Measurements from ENCODE around the gene TMEFF2. TPM values are rescaled to one million over a fixed set of nuclear protein-coding genes. Genes with fewer than 3 reads are reported as not detected.

Gene TMEFF2
- total and polyA plus RNA-seq, 8 donors = 0.18 to 1.0 (median 0.39) TPM; not detected in 2

DNA sequence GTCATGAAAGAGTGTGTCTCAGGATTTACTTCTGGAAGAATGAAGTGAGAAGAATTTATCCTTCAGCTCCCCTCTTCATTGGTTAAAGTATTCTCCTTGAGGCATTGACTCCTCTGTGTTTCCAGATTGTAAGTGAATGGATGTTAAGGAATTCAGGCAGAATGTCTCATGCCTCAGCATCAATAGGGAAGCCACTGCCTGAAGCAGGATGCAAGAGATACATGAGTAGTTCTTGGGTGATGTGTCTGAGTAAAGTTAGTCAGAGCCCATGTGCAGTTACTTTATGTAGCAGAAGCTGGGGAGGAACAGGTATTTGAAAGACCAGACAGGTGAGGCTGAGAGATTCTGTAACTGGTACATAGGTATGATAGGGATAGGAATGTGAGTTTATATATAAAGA is 34.0 kb upstream of the TMEFF2 start:
- no peaks in the 10 kb centered on the region for H3K9me3 ChIP-seq
- intact Hi-C loops (cut with DNase I) = no loop called here
- H3K4me1 ChIP-seq = no peaks in the 10 kb centered on the region
- TF ChIP-seq, protein P1, sequence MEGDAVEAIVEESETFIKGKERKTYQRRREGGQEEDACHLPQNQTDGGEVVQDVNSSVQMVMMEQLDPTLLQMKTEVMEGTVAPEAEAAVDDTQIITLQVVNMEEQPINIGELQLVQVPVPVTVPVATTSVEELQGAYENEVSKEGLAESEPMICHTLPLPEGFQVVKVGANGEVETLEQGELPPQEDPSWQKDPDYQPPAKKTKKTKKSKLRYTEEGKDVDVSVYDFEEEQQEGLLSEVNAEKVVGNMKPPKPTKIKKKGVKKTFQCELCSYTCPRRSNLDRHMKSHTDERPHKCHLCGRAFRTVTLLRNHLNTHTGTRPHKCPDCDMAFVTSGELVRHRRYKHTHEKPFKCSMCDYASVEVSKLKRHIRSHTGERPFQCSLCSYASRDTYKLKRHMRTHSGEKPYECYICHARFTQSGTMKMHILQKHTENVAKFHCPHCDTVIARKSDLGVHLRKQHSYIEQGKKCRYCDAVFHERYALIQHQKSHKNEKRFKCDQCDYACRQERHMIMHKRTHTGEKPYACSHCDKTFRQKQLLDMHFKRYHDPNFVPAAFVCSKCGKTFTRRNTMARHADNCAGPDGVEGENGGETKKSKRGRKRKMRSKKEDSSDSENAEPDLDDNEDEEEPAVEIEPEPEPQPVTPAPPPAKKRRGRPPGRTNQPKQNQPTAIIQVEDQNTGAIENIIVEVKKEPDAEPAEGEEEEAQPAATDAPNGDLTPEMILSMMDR (IDR thresholded peaks at IDR 0.05) = no peak
- no peaks in the 10 kb centered on the region for H3K27me3 ChIP-seq
- no peak for ATAC-seq
- no peaks in the 10 kb centered on the region for H3K36me3 ChIP-seq
- no peak for DNase-seq
- H3K4me3 ChIP-seq = no peak overlapping the region
- H3K27ac ChIP-seq = no peak overlapping the region

DNA sequence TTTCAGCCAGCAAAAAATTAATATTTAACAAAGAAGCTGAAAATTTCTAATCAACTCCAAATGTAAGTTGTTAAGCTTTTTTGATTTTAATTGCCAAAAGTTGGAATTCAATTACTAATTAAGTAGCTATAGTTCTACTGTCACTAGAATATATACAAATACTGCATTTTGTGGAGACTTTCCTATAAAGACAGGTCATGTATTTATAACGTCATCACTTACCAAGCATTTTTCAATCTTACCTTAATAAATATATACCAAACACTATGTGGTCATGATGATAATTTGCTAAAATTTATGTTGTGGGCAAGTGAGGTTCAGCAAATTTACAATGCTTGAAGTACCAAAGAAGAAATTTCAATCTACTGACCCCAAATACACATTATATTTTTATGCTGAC is 24.2 kb upstream of the TMEFF2 start:
- no peak for DNase-seq
- TF ChIP-seq, protein P1 (IDR thresholded peaks at IDR 0.05) = no peak
- H3K9me3 ChIP-seq = no peaks in the 10 kb centered on the region
- H3K27me3 ChIP-seq = no peaks in the 10 kb centered on the region
- no peaks in the 10 kb centered on the region for H3K36me3 ChIP-seq
- no peak for ATAC-seq
- no peak overlapping the region for H3K4me3 ChIP-seq
- H3K27ac ChIP-seq = no peak overlapping the region
- intact Hi-C loops (cut with DNase I) = no loop called here
- H3K4me1 ChIP-seq = no peaks in the 10 kb centered on the region

DNA sequence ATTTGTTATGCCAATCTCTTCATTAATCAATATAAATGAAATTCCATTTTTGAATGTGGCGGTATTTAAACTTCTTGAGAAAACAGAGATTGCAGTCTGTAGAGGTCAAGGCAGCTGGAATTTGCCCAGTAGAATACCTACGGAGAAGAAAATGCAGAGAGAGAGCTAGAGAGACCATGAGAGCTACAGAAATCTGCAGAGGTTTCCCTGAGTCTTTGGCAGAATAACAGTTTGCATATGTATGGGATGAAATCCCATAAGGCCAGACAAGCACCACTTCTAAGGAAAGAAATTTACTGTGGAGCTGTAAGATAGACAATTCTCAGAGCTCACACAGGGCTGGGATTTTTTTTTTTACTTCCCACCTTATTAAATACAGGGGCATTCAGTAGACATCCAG is 23.6 kb upstream of the TMEFF2 start:
- Histone ChIP-seq H3K4me1 (no peaks in the 10 kb centered on the region), H3K4me3 (no peak overlapping the region), H3K36me3 (no peaks in the 10 kb centered on the region), H3K27ac (no peak overlapping the region), H3K27me3 (no peaks in the 10 kb centered on the region), H3K9me3 (no peaks in the 10 kb centered on the region)
- TF ChIP-seq, protein P1 (IDR thresholded peaks at IDR 0.05) = no peak
- ATAC-seq = no peak
- DNase-seq = no peak
- intact Hi-C loops (cut with DNase I) = no loop called here

DNA sequence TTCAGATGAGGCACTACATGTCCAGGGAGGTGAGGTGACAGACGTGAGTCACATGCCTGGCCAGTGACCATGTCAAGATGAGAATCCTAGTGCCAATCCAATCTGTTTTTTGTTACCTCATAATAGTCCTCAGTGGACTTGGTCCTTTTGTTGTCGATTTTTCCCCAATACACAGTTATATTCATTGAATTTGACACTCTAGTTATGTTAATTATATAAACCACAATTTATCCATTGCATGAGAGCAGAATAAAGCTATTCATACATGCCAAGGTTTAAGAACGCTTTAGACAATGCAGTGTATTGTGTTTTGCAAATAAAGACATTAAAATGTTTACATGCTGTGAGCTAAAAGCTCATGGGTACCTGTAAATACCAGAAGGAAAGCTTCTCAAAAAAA is 21.6 kb upstream of the TMEFF2 start:
- intact Hi-C loops (cut with DNase I) = no loop called here
- TF ChIP-seq, protein P1 (IDR thresholded peaks at IDR 0.05) = no peak
- Histone ChIP-seq H3K27ac (no peak overlapping the region), H3K36me3 (no peaks in the 10 kb centered on the region), H3K4me3 (no peak overlapping the region), H3K4me1 (no peaks in the 10 kb centered on the region), H3K9me3 (no peaks in the 10 kb centered on the region), H3K27me3 (no peaks in the 10 kb centered on the region)
- DNase-seq (no peak), ATAC-seq (no peak)

DNA sequence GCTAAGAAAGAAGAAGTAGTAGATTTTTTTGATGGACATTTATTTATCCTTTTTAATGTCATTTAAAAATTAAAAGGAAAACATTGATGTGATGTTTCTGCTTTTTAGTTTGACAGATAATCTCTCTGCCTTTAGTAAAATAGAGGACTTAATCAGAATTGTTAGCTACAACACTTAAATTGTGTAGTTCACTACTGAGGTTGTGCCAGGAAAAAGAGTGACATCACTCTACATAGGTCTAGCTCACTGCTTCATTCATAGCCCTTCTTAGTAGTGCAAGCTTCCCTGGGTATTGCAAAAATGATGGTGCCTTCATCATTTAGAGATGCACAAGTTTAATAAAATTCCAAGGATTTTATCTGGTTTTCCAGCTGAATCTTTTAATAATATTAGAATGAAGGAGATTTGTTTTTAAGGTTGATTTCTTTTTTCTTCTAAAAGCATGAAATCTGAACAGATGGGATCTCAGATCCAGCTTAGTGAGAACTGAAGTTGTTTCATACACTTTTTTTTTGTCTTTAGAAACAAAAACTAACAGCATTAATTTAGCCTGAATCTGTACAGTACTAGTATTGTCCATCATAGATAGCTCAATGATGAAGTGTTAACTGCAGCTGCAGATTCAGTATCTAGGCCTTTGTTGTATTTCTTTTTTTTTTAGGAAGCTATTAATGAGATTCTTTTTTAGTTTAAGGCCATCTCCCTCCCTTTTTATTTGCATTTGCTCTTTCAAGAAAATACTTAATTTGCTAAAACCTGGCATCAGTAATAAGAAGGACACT is 20.6 kb upstream of the TMEFF2 start:
- DNase-seq (no peak), ATAC-seq (no peak)
- TF ChIP-seq, protein P1 (IDR thresholded peaks at IDR 0.05) = no peak
- no peak overlapping the region for H3K4me3 ChIP-seq
- no peaks in the 10 kb centered on the region for H3K9me3 ChIP-seq
- no peaks in the 10 kb centered on the region for H3K4me1 ChIP-seq
- H3K27me3 ChIP-seq = no peaks in the 10 kb centered on the region
- H3K36me3 ChIP-seq = no peaks in the 10 kb centered on the region
- H3K27ac ChIP-seq = no peak overlapping the region
- intact Hi-C loops (cut with DNase I) = no loop called here

Data from left lung (tissue), 10 donors.